Adipocyte (in vitro differentiated cells): ENCODE data around the gene RUNX3.

ENCODE experiments used
- DNase-seq: peaks from one replicate; pipeline ENCODE4 v3.0.0-alpha.2; 2015; ENCODE audit warnings: low read depth
- H3K27me3 ChIP-seq: replicated peaks from 2 replicates; pipeline ENCODE4 v1.7.0; 2013; ENCODE audit warnings: mild to moderate bottlenecking, low read length, moderate library complexity; ENCODE audit not compliant: control insufficient read depth, insufficient read depth
- H3K36me3 ChIP-seq: 2 replicates; pipeline ENCODE4 v1.7.0; 2013; ENCODE audit warnings: low read length, mild to moderate bottlenecking, moderate library complexity; ENCODE audit not compliant: control insufficient read depth, insufficient read depth, severe bottlenecking
- H3K4me1 ChIP-seq: 2 replicates; pipeline ENCODE4 v1.7.0; 2013; ENCODE audit warnings: mild to moderate bottlenecking, low read length, moderate library complexity; ENCODE audit not compliant: control insufficient read depth, insufficient read depth
- H3K4me3 ChIP-seq: 2 replicates; pipeline ENCODE4 v1.7.0; 2013; ENCODE audit warnings: mild to moderate bottlenecking, low read length, moderate library complexity
- H3K9ac ChIP-seq: 2 replicates; pipeline ENCODE4 v1.7.0; 2013; ENCODE audit warnings: mild to moderate bottlenecking, low read length, moderate library complexity
- H3K9me3 ChIP-seq: 2 replicates; pipeline ENCODE4 v1.7.0; 2013; ENCODE audit warnings: mild to moderate bottlenecking, low read length, moderate library complexity; ENCODE audit not compliant: control insufficient read depth

The RUNX3 gene

DNA sequence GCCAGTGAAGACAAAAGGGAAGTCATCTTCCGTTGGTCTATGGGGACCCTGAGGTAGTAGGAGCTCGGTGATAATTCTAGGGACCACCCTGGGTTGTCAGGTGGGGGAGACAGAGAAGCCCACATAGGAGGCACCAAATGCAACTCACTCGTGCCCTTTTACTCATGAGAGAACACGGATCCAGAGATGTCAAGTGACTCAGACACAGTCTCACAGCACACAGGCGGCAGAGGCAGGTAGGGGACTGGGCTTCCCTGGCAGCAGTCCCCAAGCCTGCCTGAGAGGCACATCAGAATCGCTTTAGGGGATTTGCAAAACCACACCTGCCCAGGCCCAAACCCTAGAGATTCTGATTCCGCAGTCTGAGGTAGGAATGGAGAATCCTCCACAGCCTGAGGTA lies 31.3 kb upstream of the RUNX3 start:
- no peak for DNase-seq
- H3K27me3 ChIP-seq, result peaks cover 55% of the 10 kb centered on the region
- H3K9me3 ChIP-seq, result no peaks in the 10 kb centered on the region
- no peak overlapping the region for H3K9ac ChIP-seq
- no peak overlapping the region for H3K4me3 ChIP-seq
- no peaks in the 10 kb centered on the region for H3K4me1 ChIP-seq
- H3K36me3 ChIP-seq, result no peaks in the 10 kb centered on the region

DNA sequence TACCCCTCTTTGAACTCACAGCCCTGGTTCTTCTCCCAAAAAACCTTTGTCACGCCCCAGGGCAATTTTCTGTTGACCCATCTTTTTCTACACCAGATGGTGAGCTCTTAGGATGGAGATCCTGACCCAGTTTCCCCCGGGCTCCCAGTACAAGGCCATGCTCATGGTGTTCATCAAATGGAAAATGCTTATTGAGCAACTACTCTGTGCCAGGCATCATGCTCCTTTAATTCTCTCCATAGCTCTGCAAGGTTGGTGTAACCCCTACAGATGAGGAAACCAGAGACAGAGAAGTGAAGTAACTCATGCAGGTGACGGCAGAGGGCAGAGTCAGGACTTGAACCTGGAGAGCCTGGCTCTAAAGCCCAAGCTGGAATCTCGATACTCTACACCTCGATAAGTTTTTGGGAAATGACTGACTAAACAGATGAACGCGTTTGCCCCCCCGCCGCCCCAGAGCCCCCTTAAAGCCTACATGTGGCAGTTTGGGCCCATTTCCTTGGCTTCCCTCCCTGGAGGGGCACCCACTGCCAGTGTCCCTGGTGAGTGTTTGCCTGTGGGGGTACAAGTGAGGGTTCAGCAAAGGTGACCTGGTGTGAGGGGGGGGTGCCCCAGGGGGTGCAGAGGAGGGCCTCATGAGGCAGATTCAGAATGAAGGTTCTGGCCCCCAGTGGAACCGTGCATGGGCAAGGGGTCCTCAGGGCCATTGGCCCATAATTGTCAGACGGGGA lies 30.2 kb upstream of the RUNX3 start:
- Histone ChIP-seq H3K27me3 (peaks cover 62% of the 10 kb centered on the region), H3K4me1 (no peaks in the 10 kb centered on the region), H3K4me3 (no peak overlapping the region), H3K9ac (no peak overlapping the region), H3K9me3 (no peaks in the 10 kb centered on the region), H3K36me3 (no peaks in the 10 kb centered on the region)
- no peak for DNase-seq

DNA sequence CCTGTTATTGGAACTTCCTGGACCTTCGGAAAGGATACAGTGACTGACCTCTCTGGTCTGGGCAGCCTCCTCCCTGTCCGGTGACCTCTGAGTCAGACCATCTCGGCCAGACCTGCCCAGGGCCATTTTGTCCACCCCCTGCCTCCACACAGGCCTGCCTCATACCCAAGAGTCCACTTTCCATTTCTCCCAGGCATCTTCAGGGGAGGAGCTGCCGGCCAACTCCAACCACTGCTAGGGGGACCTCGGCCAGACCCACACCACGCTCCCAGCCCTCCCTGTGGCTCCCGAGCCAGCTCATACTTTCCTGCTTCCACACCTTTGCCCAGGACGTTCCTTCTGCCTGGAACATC lies 29.5 kb upstream of the RUNX3 start:
- Histone ChIP-seq H3K4me1 (no peaks in the 10 kb centered on the region), H3K36me3 (no peaks in the 10 kb centered on the region), H3K27me3 (peaks cover 68% of the 10 kb centered on the region), H3K9me3 (no peaks in the 10 kb centered on the region), H3K9ac (no peak overlapping the region), H3K4me3 (no peak overlapping the region)
- DNase-seq, result no peak

DNA sequence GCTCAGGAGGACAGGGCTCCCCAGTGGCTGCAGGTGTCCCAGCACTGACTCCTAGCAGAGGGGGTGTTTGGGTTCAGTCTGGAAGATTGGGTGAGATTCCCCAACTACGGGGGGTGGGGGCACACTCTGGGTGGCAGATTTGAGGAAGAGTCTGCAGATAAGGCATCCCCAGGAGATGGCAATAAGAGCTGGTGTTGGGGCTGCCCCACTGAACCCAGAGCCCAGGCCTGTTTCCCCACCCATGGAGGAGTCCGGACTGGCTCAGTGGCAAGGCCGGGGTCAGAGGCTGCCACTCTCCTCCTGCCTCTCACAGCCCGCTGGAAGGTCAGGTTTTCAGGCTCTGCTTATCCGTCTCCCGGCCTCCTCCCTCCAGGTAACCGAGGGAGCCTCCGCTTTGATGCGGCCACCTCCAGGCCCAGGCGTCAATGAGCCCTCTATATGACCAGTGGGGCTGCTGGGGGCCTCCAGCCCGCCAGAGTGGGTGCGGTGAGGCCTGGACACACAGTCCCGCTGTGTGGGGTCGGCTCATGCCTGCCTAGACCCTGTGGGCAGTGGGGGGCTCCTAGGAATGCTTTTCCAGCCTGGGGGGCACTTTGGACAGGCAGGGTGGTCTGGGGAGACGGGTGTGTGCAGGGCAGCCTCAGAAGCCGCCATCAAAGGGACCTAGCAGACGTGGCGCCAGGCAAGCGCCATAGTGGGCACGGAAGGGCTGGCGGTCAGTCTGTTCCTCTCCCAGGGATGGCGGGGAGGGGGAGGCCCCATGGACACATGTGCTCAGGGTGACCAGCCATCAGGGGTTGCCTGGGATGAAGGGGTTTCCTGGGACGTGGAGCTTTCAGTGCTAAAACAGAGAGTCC lies 28.9 kb upstream of the RUNX3 start:
- Histone ChIP-seq H3K27me3 (peaks cover 74% of the 10 kb centered on the region), H3K9me3 (no peaks in the 10 kb centered on the region), H3K9ac (no peak overlapping the region), H3K4me3 (no peak overlapping the region), H3K36me3 (no peaks in the 10 kb centered on the region), H3K4me1 (no peaks in the 10 kb centered on the region)
- DNase-seq, result no peak

DNA sequence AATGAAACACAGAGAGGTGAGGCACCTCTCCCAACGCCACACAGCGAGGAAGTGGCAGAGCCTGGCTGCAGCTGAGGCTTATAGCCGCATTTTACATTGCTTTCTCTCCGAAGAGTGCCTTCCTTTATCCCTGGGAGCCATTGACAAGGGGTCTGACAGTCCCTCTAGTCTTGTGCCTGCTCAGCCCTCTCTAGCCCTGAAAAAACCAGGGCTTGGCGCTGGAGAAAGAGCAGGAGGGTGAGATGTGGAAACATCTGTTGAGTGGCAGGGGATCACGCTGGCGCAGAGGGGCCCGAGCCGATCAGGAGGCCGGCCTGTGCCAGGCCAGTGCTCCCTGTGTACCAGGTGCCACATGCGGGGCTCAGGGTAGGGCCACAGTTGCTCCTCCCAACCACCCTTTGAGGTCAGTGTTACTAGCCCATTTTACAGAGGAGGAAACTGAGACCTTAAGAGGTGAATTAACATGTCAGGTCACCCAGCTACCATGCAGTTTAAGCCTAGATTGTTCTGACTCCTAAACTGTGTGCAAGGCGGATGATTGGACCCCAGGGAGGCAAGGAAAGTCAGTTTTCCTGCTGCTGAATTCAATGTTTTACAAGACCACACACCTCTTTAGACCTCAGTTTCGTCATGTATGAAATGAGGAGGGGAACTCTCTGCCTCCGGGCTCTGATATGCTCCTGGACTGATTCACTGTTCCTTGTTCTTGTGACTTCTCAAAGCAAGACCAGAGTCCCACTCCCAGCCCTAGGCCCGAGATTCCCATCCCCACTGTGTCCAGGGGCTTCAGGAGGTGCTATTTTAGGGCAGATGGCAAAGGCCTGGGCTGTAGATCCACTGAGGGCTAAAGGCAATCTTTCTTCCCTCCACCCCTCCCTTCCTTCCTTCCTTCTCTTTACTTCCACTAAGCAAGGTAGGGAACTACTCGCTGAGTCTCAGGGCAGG lies 28.0 kb upstream of the RUNX3 start:
- no peak overlapping the region for H3K9ac ChIP-seq
- no peaks in the 10 kb centered on the region for H3K4me1 ChIP-seq
- no peaks in the 10 kb centered on the region for H3K9me3 ChIP-seq
- H3K36me3 ChIP-seq, result no peaks in the 10 kb centered on the region
- no peak for DNase-seq
- no peak overlapping the region for H3K4me3 ChIP-seq
- H3K27me3 ChIP-seq, result peaks cover 77% of the 10 kb centered on the region

DNA sequence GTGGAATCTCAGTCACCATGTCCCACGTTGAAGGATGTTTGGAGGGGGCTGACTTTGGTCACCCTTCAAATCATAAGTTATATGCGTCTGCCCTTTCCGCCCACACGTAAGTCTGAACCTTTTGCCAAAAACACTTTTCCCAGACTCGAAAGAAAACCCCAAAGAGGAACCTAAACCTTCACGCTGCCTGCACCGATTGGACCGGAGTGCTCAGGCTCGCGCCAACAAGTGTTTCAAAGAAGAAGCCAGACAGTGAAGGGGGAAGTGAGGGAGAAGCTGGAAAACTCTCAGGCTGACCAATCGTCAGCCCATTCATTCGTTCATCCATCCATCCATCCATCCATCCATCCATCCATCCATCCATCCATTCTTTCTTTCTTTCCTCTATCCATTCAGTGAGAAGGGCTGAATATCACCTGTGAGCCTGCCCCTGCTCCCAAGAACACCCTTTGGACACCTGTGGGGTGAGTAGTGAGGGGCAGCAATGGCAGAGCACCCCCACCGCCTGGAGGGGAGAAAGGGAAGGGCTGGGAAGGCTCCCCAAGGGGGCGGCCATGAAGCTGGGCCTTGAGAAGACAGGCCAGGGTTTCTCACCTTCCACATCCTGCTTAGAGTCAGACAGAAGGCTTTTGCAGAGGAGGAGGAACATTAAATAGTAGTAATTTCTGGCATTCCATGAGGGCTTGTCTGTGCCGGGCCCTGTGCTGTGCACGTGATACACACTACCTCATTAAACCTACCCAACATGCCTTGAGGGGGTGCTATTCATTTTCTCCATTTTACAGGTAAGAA lies 27.1 kb upstream of the RUNX3 start:
- H3K36me3 ChIP-seq, result no peaks in the 10 kb centered on the region
- H3K4me3 ChIP-seq, result no peak overlapping the region
- no peak overlapping the region for H3K9ac ChIP-seq
- no peak for DNase-seq
- H3K27me3 ChIP-seq, result peaks cover 69% of the 10 kb centered on the region
- H3K4me1 ChIP-seq, result no peaks in the 10 kb centered on the region
- no peaks in the 10 kb centered on the region for H3K9me3 ChIP-seq

DNA sequence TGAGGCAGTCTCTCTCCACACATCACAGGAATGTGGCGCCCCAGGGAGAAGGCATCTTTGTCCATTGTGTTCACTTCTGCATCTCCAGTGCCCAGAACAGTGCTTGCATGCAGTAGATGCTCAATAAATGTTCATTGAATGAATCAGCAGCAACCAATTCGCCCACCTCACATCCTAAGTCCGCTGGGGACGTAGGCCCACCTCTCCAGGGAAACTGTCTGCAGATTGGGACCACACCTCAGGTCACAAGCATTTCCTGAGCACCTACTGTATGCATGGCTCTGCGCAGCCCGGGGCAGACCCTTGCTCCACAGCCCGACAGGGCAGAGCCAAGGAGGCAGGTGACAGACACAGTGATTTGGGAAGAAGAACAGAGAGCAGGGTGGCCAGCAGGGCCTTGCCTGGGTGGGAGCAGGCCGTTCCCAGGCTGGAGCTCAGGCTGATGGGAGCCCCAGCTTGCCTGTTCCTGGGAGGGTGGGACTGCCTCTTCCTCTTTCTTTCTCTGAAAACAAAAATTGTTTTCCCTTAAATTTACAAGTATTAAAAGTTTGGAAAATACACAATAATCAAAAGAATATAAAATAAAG lies 25.8 kb upstream of the RUNX3 start:
- Histone ChIP-seq H3K4me3 (no peak overlapping the region), H3K9me3 (no peaks in the 10 kb centered on the region)

DNA sequence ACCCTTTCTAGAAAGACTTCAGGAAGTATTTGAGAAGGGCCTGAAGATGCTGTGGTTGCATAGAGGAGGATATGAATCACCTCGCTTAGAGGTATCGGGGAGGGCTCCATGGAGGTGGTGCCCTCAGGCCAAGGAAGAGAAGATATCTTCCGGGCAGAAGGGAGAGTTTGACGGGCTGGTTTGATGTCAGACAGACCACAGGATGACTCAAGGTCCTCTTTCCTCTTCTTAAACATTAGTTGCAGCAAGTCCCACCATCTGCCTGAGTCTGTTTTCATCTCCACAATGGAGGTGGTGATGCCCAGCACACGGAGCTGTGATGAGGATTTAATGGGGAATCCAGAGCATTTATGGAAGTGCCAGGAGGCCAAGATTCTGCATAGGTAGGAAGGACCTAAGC lies 25.1 kb upstream of the RUNX3 start:
- Histone ChIP-seq H3K4me1 (no peaks in the 10 kb centered on the region), H3K36me3 (no peaks in the 10 kb centered on the region), H3K4me3 (no peak overlapping the region), H3K9ac (no peak overlapping the region), H3K27me3 (peaks cover 52% of the 10 kb centered on the region), H3K9me3 (no peaks in the 10 kb centered on the region)
- no peak for DNase-seq

More for the DNA sequence above, 25.8 kb upstream of the RUNX3 start:
- Histone ChIP-seq H3K27me3 (peaks cover 58% of the 10 kb centered on the region), H3K4me1 (no peaks in the 10 kb centered on the region), H3K36me3 (no peaks in the 10 kb centered on the region), H3K9ac (no peak overlapping the region)
- DNase-seq, result no peak

DNA sequence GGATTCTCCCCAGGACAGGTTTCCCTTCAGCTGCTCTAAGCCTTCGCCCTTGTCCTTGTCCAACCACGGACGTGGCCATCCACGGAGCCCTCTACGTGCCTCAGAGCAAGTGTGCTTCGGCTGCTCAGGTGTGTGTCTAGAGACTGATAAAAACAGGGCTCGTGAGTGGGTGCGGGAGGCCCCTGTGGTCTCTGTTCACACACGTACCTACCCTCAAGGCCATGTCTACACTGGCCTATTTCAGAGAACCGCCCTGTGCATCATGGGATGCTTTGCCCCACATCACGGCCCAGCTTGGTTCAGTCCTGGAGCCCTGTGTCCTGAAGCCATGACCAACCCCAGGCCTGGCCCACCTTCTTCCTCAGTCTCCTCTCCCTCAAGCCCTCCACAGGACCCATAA lies 24.6 kb upstream of the RUNX3 start:
- Histone ChIP-seq H3K9ac (no peak overlapping the region), H3K36me3 (no peaks in the 10 kb centered on the region), H3K4me1 (no peaks in the 10 kb centered on the region), H3K9me3 (no peaks in the 10 kb centered on the region), H3K27me3 (peaks cover 47% of the 10 kb centered on the region), H3K4me3 (no peak overlapping the region)
- DNase-seq, result no peak

DNA sequence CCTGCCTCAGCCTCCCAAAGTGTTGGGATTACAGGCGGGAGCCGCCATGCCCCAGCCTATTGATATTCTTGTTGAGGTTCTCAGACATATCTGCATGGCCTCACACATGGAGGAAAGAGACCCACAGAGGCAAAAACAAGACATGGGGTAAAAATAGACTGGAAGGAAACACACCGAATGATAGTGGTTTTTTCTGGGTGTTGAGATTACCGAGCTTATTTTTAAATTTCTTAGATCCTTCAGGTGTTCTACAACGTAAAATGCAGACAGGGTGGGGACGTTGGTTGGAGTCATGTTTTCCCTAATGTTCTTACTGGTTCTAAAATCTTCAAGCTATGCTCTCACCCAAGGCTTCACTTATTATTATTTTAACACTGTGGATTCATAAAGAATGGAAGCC lies 23.9 kb upstream of the RUNX3 start:
- Histone ChIP-seq H3K36me3 (no peaks in the 10 kb centered on the region), H3K4me1 (no peaks in the 10 kb centered on the region), H3K9me3 (no peaks in the 10 kb centered on the region), H3K27me3 (peaks cover 44% of the 10 kb centered on the region), H3K9ac (no peak overlapping the region), H3K4me3 (no peak overlapping the region)
- no peak for DNase-seq
